GM19328 (cell line): ENCODE data around the gene TAF7L.

Experiments
- ATAC-seq: cut with Tn5 transposase; IDR thresholded peaks from one replicate; pipeline ENCODE4 v1.9.1; 2021; ENCODE audit warnings: mild to moderate bottlenecking, moderate library complexity; ENCODE audit not compliant: unreplicated experiment

The TAF7L gene

GRCh38 chrX:101223226-101223625 lies 67.9 kb downstream of the TAF7L start:
- ATAC-seq = no peak

GRCh38 chrX:101220662-101221260 lies 70.4 kb downstream of the TAF7L start:
- ATAC-seq = no peak

GRCh38 chrX:101219864-101220346 lies 71.2 kb downstream of the TAF7L start:
- no peak for ATAC-seq

GRCh38 chrX:101219116-101219863 lies 71.8 kb downstream of the TAF7L start, which contains the start of gene DRP2:
Gene DRP2 (plus strand): TSS chrX:101219786. CDS start chrX:101231648, 11,862 bp downstream.
- no peak for ATAC-seq
